ENCODE results near the gene PROCR.
"Not testable (repeated sequence)": the region's sequence is repeated elsewhere in the genome, so short reads cannot be mapped to it uniquely, and the experiment has no call there.

Gene PROCR

DNA sequence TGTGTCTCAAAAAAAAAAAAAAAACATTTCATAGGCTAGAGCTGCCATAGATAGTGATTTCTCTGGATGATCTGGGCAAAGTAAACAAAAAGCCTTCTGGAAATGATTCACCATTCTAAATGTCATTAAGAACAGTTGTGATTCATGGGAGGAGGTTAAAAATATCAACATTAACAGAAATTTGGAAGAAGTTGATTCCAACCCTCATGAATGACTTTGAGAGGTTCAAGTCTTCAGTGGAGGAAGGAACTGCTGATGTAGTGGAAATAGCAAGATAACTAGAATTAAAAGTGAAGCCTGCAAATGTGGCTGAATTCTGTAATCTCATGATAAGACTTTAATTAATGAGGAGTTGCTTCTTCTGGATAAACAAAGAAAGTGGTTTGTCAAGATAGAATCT, 27.9 kb downstream of the PROCR start:
- H3K27me3 Mint-ChIP-seq = no peaks in the 10 kb centered on the region

DNA sequence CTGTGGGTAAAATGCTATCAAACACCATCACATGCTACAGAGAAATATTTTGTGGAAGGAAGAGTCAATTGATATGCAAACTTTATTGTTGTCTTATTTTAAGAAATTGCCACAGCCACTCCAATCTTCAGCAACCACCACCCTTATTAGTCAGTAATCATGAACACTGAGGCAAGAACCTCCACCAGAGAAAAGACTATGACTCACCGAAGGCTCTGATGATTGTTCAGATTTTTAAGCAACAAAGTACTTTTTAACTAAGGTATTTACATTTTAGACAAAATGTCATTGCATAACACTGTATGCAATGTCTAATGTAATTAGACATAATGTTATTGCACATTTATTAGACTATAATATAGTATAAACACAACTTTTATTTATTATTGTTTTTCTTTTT, 28.4 kb downstream of the PROCR start:
- no peaks in the 10 kb centered on the region for H3K4me1 Mint-ChIP-seq
- peaks cover 12% of the 10 kb centered on the region for H3K9me3 Mint-ChIP-seq
- no peak overlapping the region for H3K4me3 Mint-ChIP-seq
- no peak overlapping the region for H3K27ac Mint-ChIP-seq
- H3K36me3 Mint-ChIP-seq (ENCODE audit: low read depth) = peaks cover 17% of the 10 kb centered on the region
- H3K27me3 Mint-ChIP-seq = no peaks in the 10 kb centered on the region
- DNase-seq = no peak
- ATAC-seq = no peak

More for the DNA sequence above, 27.9 kb downstream of the PROCR start:
- no peak for ATAC-seq
- Mint-ChIP-seq H3K4me1 (no peaks in the 10 kb centered on the region), H3K4me3 (no peak overlapping the region), H3K36me3 (ENCODE audit: low read depth) (peaks cover 20% of the 10 kb centered on the region), H3K27ac (no peak overlapping the region), H3K9me3 (peaks cover 16% of the 10 kb centered on the region)
- DNase-seq = no peak

DNA sequence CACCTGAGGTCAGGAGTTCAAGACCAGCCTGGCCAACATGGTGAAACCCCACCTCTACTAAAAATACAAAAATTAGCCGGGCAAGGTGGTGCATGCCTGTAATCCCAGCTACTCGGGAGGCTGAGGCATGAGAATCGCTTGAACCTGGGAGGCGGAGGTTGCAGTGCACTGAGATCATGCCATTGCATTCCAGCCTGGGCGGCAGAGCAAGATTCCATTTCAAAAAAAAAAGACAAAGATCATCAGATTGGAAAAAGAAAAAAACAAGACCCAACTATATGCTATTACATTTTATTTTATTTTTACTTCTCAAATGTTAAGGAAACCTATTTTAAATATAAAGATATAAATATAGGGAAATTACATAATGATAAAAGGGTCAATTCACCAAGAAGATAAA, 29.6 kb downstream of the PROCR start:
- not testable (repeated sequence) for H3K4me1 Mint-ChIP-seq, H3K4me3 Mint-ChIP-seq, H3K9me3 Mint-ChIP-seq, H3K27me3 Mint-ChIP-seq, H3K27ac Mint-ChIP-seq, ATAC-seq, DNase-seq
- peaks cover 13% of the 10 kb centered on the region for H3K36me3 Mint-ChIP-seq (ENCODE audit: low read depth)

DNA sequence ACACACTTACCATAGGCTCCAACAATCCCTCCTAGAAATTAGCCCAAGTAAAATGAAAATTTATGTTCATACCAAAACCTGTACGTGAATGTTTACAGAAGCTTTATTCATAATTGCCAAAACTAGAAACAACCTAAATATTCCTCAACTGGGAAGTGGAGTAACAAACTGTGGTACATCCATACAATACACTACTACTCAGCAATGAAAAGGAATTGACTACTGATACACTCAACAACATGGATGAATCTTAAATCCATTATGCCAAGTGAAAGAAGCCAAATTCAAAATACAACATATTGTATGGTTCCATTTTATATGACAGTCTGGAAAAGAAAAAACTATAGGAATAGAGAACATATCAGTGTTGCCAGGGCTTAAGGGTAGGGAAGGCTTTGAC, 34.9 kb downstream of the PROCR start:
- DNase-seq (no peak), ATAC-seq (no peak)
- Mint-ChIP-seq H3K9me3 (no peaks in the 10 kb centered on the region), H3K27me3 (no peaks in the 10 kb centered on the region), H3K27ac (no peak overlapping the region), H3K36me3 (ENCODE audit: low read depth) (no peaks in the 10 kb centered on the region), H3K4me3 (no peak overlapping the region), H3K4me1 (no peaks in the 10 kb centered on the region)

DNA sequence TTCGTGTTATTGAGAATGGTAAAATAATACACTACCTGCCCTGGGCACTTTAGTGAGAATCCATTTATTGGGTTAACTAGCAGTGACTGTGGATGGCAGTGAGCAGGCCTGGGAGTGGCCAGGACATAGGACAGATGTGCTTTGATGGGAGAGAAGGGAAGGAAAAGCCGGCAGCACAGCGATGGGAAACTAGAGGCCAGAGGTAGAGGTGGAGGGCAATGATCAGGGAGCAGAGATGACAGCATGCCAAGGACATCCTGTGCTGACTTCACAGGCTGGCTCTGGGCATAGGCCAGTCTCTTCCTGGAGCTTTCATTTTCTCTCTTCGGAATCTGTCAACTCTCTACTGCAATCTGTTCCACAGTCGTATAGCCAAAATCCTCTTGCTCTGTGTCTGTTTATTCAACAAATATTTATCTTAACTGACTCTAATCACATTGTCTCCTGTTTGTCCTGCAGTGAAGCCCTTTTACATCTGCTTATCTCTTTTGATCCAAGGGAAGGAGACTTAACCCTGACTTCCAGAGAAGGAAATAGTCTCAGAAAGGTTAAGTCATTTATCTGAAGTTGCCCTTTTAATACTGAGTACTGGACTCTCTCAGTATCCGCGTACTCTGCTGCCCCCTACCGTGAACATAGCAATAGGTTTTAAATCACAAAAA, 36.2 kb downstream of the PROCR start:
- no peaks in the 10 kb centered on the region for H3K9me3 Mint-ChIP-seq

DNA sequence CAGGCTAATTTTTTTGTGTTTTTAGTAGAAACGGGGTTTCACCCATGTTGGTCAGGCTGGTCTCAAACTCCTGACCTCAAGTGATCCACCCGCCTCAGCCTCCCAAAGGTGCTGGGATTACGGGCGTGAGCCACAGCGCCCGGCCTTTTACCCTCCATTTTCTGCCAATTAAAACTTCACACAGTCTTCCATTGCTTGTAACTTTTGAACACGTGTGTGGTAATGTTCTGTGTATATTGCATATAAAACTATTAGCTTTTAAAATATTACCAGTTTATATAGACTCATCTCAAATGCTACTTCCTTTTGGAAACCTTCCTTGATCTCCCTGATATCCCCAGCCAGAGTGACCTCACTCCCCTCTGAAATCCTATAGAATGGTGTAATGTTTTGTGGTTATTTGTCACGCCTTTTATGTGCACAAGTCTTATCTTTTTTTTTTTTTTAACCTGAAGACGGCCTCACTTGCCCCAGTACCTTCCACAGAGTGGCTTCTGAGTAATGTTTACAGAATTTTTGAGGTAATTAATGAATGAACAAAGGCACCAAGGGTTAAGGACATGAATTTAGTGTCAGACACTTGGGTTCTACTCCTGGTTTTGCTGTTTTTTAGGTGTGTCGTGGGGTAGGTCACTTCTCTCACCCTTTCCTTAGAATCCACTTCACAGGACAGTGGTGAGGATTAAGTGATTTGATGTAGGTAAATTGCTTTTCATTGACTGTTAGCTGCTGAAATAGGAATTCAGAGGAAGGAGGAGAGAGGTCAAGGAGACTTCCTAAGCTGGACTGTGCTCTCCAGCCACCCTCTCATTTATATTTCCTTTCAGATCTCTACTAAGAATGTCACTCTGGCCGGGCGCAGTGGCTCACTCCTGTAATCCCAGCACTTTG, 43.4 kb downstream of the PROCR start:
- no peaks in the 10 kb centered on the region for H3K36me3 Mint-ChIP-seq (ENCODE audit: low read depth)
- no peaks in the 10 kb centered on the region for H3K4me1 Mint-ChIP-seq
- no peaks in the 10 kb centered on the region for H3K27me3 Mint-ChIP-seq
- no peak for DNase-seq
- no peak overlapping the region for H3K27ac Mint-ChIP-seq
- H3K9me3 Mint-ChIP-seq = no peaks in the 10 kb centered on the region
- ATAC-seq = no peak
- no peak overlapping the region for H3K4me3 Mint-ChIP-seq

More for the DNA sequence above, 36.2 kb downstream of the PROCR start:
- DNase-seq = peak; percentile 82
- ATAC-seq = peak; percentile 80
- H3K27ac Mint-ChIP-seq = no peak overlapping the region
- no peak overlapping the region for H3K4me3 Mint-ChIP-seq
- H3K4me1 Mint-ChIP-seq = no peaks in the 10 kb centered on the region
- H3K27me3 Mint-ChIP-seq = no peaks in the 10 kb centered on the region
- H3K36me3 Mint-ChIP-seq (ENCODE audit: low read depth) = no peaks in the 10 kb centered on the region

DNA sequence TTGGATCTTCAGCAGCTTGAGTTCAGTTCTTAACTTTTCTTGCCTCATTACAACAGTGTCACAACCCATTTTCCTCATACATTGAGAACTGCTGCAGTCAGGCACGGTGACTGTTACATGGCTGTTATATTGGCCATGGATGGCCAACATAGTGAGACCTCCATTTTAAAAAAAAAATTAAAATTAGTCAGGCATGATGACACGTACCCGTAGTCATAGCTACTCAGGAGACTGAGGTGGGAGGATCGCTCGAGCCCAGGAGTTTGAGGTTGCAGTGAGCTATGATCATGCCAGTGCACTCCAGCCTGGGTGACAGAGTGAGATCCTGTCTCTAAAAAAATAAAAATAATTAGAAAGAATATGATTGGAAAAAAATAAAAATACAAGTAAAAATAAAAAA, 44.7 kb downstream of the PROCR start:
- Mint-ChIP-seq H3K36me3 (ENCODE audit: low read depth) (no peaks in the 10 kb centered on the region), H3K27ac (no peak overlapping the region), H3K4me3 (no peak overlapping the region), H3K27me3 (no peaks in the 10 kb centered on the region), H3K9me3 (no peaks in the 10 kb centered on the region), H3K4me1 (no peaks in the 10 kb centered on the region)
- ATAC-seq (no peak), DNase-seq (no peak)

DNA sequence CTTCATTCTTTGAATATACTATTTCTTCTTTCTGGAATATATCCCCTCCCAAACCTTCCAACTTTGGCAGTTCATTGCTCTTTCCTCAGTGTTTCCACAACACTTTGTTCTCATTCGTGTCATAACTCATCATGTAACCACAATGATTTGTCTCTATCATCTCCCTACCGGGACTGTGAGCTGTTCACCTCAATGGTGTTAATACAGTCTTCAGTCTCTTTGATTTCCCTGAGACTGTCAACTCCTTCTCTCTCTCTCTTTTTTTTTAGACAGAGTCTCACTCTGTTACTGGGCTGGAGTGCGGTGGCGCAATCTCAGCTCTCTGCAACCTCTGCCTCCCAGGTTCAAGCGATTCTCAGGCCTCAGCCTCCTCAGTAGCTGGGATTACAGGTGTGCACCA, 52.1 kb downstream of the PROCR start:
- ATAC-seq = no peak

DNA sequence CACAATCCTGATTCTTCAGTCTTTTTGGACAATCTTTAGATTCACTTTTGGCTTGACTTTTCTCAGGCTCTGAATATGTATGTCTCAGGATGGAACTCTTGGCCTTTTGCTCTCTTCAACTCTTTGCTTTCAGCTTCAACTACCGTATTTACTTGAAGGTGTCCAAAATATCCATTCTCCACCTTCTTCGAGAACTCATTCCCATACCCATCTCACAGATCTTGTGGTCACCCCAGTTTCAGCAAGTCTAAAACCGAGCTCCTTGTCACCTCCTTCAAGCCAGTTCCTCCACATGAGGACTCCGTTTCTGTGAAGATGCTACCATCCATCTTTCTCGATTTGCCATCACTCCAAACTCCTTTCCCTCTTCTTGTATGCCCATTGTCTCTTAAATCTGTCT, 52.7 kb downstream of the PROCR start:
- no peak for ATAC-seq
- no peak for DNase-seq
- Mint-ChIP-seq H3K27ac (no peak overlapping the region), H3K4me3 (no peak overlapping the region), H3K4me1 (peaks cover 6% of the 10 kb centered on the region), H3K9me3 (no peaks in the 10 kb centered on the region), H3K36me3 (ENCODE audit: low read depth) (peaks cover 3% of the 10 kb centered on the region), H3K27me3 (peaks cover 22% of the 10 kb centered on the region)

More for the DNA sequence above, 52.1 kb downstream of the PROCR start:
- H3K27ac Mint-ChIP-seq = no peak overlapping the region
- H3K36me3 Mint-ChIP-seq (ENCODE audit: low read depth) = peaks cover 3% of the 10 kb centered on the region
- H3K9me3 Mint-ChIP-seq = no peaks in the 10 kb centered on the region
- H3K27me3 Mint-ChIP-seq = peaks cover 22% of the 10 kb centered on the region
- H3K4me3 Mint-ChIP-seq = no peak overlapping the region
- DNase-seq = no peak
- H3K4me1 Mint-ChIP-seq = peaks cover 6% of the 10 kb centered on the region

DNA sequence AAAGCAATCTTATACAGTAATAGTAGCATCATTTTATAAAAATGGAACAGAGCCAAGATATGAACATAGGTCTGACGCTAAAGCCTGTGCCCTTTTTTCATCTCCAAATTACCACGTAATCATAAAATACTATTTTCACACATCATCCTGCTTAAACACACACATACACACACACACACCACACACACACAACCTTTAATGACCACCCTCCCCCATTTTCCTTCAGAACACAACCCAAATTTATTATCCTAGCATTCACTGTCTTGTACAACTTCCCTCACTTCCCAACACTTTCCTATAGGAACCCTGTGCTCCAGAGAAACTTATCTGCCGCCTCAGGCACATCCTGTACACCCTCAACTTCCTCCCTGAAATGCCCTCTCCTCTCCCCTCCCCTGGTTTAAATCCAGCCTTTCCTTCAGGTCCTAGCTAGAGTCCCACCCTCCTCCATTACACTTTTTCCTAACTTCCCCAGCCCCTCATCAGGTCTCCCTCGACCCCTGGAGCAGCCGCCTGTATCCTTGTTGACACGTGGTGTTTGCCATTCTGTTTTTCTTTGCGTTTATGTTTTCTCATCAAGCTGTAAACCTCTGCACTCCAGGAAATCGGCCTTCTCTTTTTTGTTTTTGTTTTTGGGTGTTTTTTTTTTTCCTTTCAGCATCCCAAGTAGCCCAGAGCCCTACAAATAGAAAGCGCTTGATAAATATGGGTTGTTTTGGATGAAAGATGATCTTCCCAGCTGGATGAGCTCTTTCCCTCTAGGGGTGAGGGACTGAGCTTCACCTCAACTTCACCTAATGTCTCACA, 53.6 kb downstream of the PROCR start:
- Mint-ChIP-seq H3K4me1 (peaks cover 6% of the 10 kb centered on the region), H3K36me3 (ENCODE audit: low read depth) (peaks cover 3% of the 10 kb centered on the region), H3K27ac (no peak overlapping the region), H3K4me3 (peak overlapping the region; percentile 54), H3K9me3 (no peaks in the 10 kb centered on the region), H3K27me3 (peaks cover 24% of the 10 kb centered on the region)
- ATAC-seq (no peak), DNase-seq (no peak)

DNA sequence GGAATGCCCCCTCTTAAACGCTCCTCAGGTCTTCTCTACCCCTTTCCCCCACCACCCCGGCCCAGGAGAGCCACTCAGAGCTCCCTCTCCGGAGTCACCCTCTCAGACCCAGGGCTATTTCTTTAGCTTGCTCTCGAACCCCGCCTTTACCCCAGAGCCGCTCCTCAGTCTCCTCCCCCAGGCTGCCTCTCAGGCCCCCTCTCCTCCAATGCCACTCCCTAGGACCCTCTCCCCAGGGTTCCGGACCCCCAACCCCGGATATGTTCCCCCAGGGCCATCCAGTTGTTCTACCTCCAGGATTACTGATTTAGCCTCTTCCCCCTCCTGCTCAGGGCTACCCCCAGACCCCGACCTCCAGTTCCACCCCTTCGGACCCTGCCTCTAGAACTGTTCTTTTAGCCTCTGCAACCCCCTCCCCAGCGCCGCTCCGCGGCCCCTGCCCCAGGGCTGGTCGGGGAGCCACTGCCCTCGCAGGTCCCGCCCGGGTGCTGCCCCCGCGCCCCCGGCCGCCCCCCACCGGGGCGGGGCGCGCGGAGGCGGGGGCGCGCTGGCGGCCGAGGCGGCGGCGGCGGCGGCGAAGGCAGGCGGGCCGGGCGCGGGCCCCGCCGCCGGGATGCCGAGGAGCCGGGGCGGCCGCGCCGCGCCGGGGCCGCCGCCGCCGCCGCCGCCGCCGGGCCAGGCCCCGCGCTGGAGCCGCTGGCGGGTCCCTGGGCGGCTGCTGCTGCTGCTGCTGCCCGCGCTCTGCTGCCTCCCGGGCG, 54.4 kb downstream of the PROCR start, which contains the start of gene MMP24:
TSS of gene MMP24 (plus strand) at position 565 of the 758 bp plus-strand sequence. CDS start at position 614, 49 bp downstream.
- Mint-ChIP-seq H3K4me3 (peak within 1 kb of the TSS; percentile 65), H3K36me3 (ENCODE audit: low read depth) (peaks cover 3% of the 10 kb centered on the region), H3K27me3 (peaks cover 24% of the 10 kb centered on the region), H3K27ac (no peak within 1 kb of the TSS), H3K4me1 (peaks cover 6% of the 10 kb centered on the region), H3K9me3 (no peaks in the 10 kb centered on the region)
- DNase-seq = no peak
- no peak for ATAC-seq
